GM23338 (cell line): ENCODE results near the gene CMIP. TPM values are rescaled to one million over a fixed set of nuclear protein-coding genes. Genes with fewer than 3 reads are reported as not detected.

Experiments
- ATAC-seq: fragments of 200-7000 bp; cut with Tn5 transposase; 3 replicates; pipeline ENCODE4 v1.9.1; 2020
- DNase-seq: peaks from one replicate; pipeline ENCODE4 v3.0.0-alpha.2; 2015; ENCODE audit warnings: low spot score
- H2AFZ ChIP-seq: fragments of 200-600 bp; sonication (generic); 2 replicates; pipeline ENCODE4 v1.8.0; 2016; ENCODE audit warnings: antibody characterized with exemption, mild to moderate bottlenecking, moderate library complexity
- H3F3A ChIP-seq: fragments of 200-600 bp; sonication (generic); replicated peaks from 2 replicates; pipeline ENCODE4 v1.8.0; 2017; ENCODE audit warnings: antibody characterized with exemption, mixed run types, low read depth
- H3K27ac ChIP-seq: fragments of 200-600 bp; sonication (generic); 2 replicates; pipeline ENCODE4 v1.6.1; 2016; ENCODE audit warnings: low read depth
- H3K27me3 ChIP-seq: fragments of 200-600 bp; sonication (generic); 2 replicates; pipeline ENCODE4 v1.8.0; 2016; ENCODE audit warnings: mild to moderate bottlenecking, mixed run types, moderate library complexity; ENCODE audit not compliant: insufficient read depth
- H3K36me3 ChIP-seq: fragments of 200-600 bp; sonication (generic); 2 replicates; pipeline ENCODE4 v1.8.0; 2016; ENCODE audit warnings: mild to moderate bottlenecking; ENCODE audit not compliant: insufficient read depth
- H3K4me1 ChIP-seq: fragments of 200-600 bp; sonication (generic); 2 replicates; pipeline ENCODE4 v1.8.0; 2016; ENCODE audit warnings: mild to moderate bottlenecking, moderate library complexity; ENCODE audit not compliant: insufficient read depth
- H3K4me2 ChIP-seq: fragments of 200-600 bp; sonication (generic); 2 replicates; pipeline ENCODE4 v1.7.1; 2017; ENCODE audit warnings: mixed run types
- H3K4me3 ChIP-seq: fragments of 200-600 bp; sonication (generic); 2 replicates; pipeline ENCODE4 v1.6.1; 2016; ENCODE audit warnings: mixed run types
- H3K79me2 ChIP-seq: fragments of 200-600 bp; sonication (generic); replicated peaks from 2 replicates; pipeline ENCODE4 v1.8.0; 2017; ENCODE audit warnings: mild to moderate bottlenecking; ENCODE audit not compliant: insufficient read depth
- H3K9me2 ChIP-seq: fragments of 200-600 bp; sonication (generic); 2 replicates; pipeline ENCODE4 v1.8.0; 2017; ENCODE audit not compliant: insufficient read depth
- H4K20me1 ChIP-seq: fragments of 200-600 bp; sonication (generic); replicated peaks from 2 replicates; pipeline ENCODE4 v1.8.0; 2017; ENCODE audit warnings: mild to moderate bottlenecking; ENCODE audit not compliant: insufficient read depth
- H3K27ac Mint-ChIP-seq: 2 replicates; pipeline ENCODE4 v1.8.0; 2020; ENCODE audit warnings: inconsistent platforms, mild to moderate bottlenecking, moderate library complexity, mixed read lengths
- H3K27me3 Mint-ChIP-seq: 3 replicates; pipeline ENCODE4 v1.8.0; 2022; ENCODE audit warnings: low read depth, mild to moderate bottlenecking, moderate library complexity, mixed read lengths, inconsistent platforms; ENCODE audit not compliant: insufficient read depth, poor library complexity
- H3K36me3 Mint-ChIP-seq: 3 replicates; pipeline ENCODE4 v1.8.0; 2021; ENCODE audit warnings: low read depth, mild to moderate bottlenecking, inconsistent platforms, moderate library complexity, mixed read lengths
- H3K4me1 Mint-ChIP-seq: 3 replicates; pipeline ENCODE4 v1.8.0; 2020; ENCODE audit warnings: mild to moderate bottlenecking, inconsistent platforms, mixed read lengths
- H3K4me3 Mint-ChIP-seq: 3 replicates; pipeline ENCODE4 v1.8.0; 2021; ENCODE audit warnings: moderate library complexity, mild to moderate bottlenecking, inconsistent platforms, mixed read lengths
- H3K9me3 Mint-ChIP-seq: 3 replicates; pipeline ENCODE4 v1.8.0; 2020; ENCODE audit warnings: moderate library complexity, mild to moderate bottlenecking, inconsistent platforms, mixed read lengths
- CREB1 ChIP-seq: fragments of 250-450 bp; sonication (Bioruptor Pico); IDR thresholded peaks from 2 replicates; pipeline ENCODE4 v1.5.0; 2020; ENCODE audit warnings: low read depth, mild to moderate bottlenecking, moderate library complexity
- EZH2 ChIP-seq: fragments of 200-600 bp; sonication (generic); IDR thresholded peaks from one replicate; pipeline ENCODE4 v1.8.0; 2017; ENCODE audit warnings: antibody characterized with exemption, mild to moderate bottlenecking, low read depth; ENCODE audit not compliant: unreplicated experiment
- POLR2AphosphoS5 ChIP-seq: IDR thresholded peaks from 2 replicates; pipeline ENCODE4 v1.6.1; 2016; ENCODE audit warnings: antibody characterized with exemption, low read depth
- STAT1 ChIP-seq: IDR thresholded peaks from one replicate; pipeline ENCODE4 v1.6.1; 2016; ENCODE audit warnings: antibody characterized with exemption; ENCODE audit not compliant: unreplicated experiment
- ZNF114 ChIP-seq: fragments of 250-450 bp; sonication (Bioruptor Pico); IDR thresholded peaks from 2 replicates; pipeline ENCODE4 v1.5.0; 2020; ENCODE audit warnings: mild to moderate bottlenecking, moderate library complexity
- polyA plus RNA-seq: library from polyadenylated mRNA; unstranded; fragments of >200 nt; fragmentation: Nextera tagmentation; extraction: Ambion mirVana; gene quantifications from 2 replicates; pipeline ENCODE4 v1.2.1, GENCODE V29; 2016
- total RNA-seq: library from RNA; depleted of rRNA; stranded (reverse); fragments of >200 nt; shearing (Covaris generic); gene quantifications from 2 replicates; pipeline ENCODE4 v1.2.3, GENCODE V29; 2014
- TF ChIP-seq, protein P1 (sequence below): fragments of 250-450 bp; sonication (Bioruptor Pico); IDR thresholded peaks from 2 replicates; pipeline ENCODE4 v1.5.0; 2020; ENCODE audit warnings: mild to moderate bottlenecking, moderate library complexity

The CMIP gene
- total and polyA plus RNA-seq, 2 experiments from 2014 or later = 9.5 to 62.3 TPM

DNA sequence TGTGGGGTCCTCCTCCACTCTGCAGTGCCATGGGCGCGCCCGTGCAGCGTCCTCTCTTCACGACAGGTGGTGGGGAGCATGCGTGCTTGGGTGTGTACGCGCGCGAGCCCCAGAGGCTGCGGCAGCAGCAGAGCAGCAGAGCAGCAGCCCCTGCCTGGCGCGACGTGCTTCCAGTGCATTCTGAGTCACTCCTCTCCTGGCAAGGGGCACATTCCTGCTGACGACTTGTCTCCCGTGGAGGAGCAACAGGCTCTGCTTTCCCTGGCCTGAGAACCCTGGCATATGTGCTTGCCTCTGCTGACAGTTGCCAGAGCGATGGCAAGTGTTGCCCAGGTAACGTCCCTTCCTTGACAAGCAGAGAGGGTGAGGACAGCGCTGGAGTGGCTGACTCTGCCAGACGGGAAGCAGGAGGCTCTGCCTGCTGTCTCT is 200.7 kb downstream of the CMIP start:
- no peak for TF ChIP-seq ZNF114 (CRISPR knock-in tag)
- no peak for TF ChIP-seq EZH2
- TF ChIP-seq, protein P1, sequence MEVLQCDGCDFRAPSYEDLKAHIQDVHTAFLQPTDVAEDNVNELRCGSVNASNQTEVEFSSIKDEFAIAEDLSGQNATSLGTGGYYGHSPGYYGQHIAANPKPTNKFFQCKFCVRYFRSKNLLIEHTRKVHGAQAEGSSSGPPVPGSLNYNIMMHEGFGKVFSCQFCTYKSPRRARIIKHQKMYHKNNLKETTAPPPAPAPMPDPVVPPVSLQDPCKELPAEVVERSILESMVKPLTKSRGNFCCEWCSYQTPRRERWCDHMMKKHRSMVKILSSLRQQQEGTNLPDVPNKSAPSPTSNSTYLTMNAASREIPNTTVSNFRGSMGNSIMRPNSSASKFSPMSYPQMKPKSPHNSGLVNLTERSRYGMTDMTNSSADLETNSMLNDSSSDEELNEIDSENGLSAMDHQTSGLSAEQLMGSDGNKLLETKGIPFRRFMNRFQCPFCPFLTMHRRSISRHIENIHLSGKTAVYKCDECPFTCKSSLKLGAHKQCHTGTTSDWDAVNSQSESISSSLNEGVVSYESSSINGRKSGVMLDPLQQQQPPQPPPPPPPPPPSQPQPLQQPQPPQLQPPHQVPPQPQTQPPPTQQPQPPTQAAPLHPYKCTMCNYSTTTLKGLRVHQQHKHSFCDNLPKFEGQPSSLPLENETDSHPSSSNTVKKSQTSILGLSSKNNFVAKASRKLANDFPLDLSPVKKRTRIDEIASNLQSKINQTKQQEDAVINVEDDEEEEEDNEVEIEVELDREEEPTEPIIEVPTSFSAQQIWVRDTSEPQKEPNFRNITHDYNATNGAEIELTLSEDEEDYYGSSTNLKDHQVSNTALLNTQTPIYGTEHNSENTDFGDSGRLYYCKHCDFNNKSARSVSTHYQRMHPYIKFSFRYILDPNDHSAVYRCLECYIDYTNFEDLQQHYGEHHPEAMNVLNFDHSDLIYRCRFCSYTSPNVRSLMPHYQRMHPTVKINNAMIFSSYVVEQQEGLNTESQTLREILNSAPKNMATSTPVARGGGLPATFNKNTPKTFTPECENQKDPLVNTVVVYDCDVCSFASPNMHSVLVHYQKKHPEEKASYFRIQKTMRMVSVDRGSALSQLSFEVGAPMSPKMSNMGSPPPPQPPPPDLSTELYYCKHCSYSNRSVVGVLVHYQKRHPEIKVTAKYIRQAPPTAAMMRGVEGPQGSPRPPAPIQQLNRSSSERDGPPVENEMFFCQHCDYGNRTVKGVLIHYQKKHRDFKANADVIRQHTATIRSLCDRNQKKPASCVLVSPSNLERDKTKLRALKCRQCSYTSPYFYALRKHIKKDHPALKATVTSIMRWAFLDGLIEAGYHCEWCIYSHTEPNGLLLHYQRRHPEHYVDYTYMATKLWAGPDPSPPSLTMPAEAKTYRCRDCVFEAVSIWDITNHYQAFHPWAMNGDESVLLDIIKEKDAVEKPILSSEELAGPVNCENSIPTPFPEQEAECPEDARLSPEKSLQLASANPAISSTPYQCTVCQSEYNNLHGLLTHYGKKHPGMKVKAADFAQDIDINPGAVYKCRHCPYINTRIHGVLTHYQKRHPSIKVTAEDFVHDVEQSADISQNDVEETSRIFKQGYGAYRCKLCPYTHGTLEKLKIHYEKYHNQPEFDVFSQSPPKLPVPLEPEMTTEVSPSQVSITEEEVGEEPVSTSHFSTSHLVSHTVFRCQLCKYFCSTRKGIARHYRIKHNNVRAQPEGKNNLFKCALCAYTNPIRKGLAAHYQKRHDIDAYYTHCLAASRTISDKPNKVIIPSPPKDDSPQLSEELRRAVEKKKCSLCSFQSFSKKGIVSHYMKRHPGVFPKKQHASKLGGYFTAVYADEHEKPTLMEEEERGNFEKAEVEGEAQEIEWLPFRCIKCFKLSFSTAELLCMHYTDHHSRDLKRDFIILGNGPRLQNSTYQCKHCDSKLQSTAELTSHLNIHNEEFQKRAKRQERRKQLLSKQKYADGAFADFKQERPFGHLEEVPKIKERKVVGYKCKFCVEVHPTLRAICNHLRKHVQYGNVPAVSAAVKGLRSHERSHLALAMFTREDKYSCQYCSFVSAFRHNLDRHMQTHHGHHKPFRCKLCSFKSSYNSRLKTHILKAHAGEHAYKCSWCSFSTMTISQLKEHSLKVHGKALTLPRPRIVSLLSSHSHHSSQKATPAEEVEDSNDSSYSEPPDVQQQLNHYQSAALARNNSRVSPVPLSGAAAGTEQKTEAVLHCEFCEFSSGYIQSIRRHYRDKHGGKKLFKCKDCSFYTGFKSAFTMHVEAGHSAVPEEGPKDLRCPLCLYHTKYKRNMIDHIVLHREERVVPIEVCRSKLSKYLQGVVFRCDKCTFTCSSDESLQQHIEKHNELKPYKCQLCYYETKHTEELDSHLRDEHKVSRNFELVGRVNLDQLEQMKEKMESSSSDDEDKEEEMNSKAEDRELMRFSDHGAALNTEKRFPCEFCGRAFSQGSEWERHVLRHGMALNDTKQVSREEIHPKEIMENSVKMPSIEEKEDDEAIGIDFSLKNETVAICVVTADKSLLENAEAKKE = no peak
- no peak for TF ChIP-seq STAT1
- no peak for TF ChIP-seq CREB1 (CRISPR knock-in tag)
- no peak for TF ChIP-seq POLR2AphosphoS5
- Histone ChIP-seq H3K4me3 (no peak overlapping the region), H3K36me3 (no peaks in the 10 kb centered on the region), H3K4me1 (no peaks in the 10 kb centered on the region), H3K4me2 (no peak overlapping the region), H3K79me2 (peaks cover 47% of the 10 kb centered on the region), H3F3A (no peaks in the 10 kb centered on the region), H3K27me3 (no peaks in the 10 kb centered on the region), H2AFZ (no peak overlapping the region), H4K20me1 (peaks cover 17% of the 10 kb centered on the region), H3K9me2 (no peaks in the 10 kb centered on the region), H3K27ac (no peak overlapping the region)
- no peaks in the 10 kb centered on the region for H3K36me3 Mint-ChIP-seq
- peaks cover 21% of the 10 kb centered on the region for H3K27me3 Mint-ChIP-seq
- no peak for DNase-seq
- H3K9me3 Mint-ChIP-seq = no peaks in the 10 kb centered on the region; the same call in 2 of the 3 replicates
- no peak for ATAC-seq
- no peak overlapping the region for H3K27ac Mint-ChIP-seq
- H3K4me3 Mint-ChIP-seq = no peak overlapping the region
- H3K4me1 Mint-ChIP-seq = peaks cover 29% of the 10 kb centered on the region

- no peak overlapping the region for H3K27ac ChIP-seq
- TF ChIP-seq, protein P1 = no peak
- TF ChIP-seq EZH2 = no peak
Observed at GRCh38 chr16:81645925-81646324, 201.3 kb downstream of the CMIP start.

More at GRCh38 chr16:81645925-81646324, 201.3 kb downstream of the CMIP start:
- H3K4me1 ChIP-seq = peaks cover 4% of the 10 kb centered on the region
- H3K79me2 ChIP-seq = peaks cover 54% of the 10 kb centered on the region
- DNase-seq (no peak), ATAC-seq (no peak)
- Mint-ChIP-seq H3K4me1 (peaks cover 32% of the 10 kb centered on the region), H3K27me3 (peaks cover 16% of the 10 kb centered on the region), H3K4me3 (no peak overlapping the region), H3K27ac (no peak overlapping the region), H3K36me3 (no peaks in the 10 kb centered on the region), H3K9me3 (no peaks in the 10 kb centered on the region; the same call in 2 of the 3 replicates)
- no peaks in the 10 kb centered on the region for H3K36me3 ChIP-seq
- no peaks in the 10 kb centered on the region for H3K27me3 ChIP-seq
- H3K4me2 ChIP-seq = no peak overlapping the region
- no peak overlapping the region for H2AFZ ChIP-seq
- no peaks in the 10 kb centered on the region for H3K9me2 ChIP-seq
- no peaks in the 10 kb centered on the region for H3F3A ChIP-seq
- peaks cover 20% of the 10 kb centered on the region for H4K20me1 ChIP-seq
- no peak overlapping the region for H3K4me3 ChIP-seq
